HCT116 (cell line): ENCODE data around the gene MCF2L2. TPM values are rescaled to one million over a fixed set of nuclear protein-coding genes. Genes with fewer than 3 reads are reported as not detected.

Source experiments
- ATAC-seq: fragments of 200-7000 bp; cut with Tn5 transposase; 2 replicates; pipeline ENCODE4 v1.9.1; 2020; ENCODE audit warnings: mild to moderate bottlenecking, moderate library complexity
- BruUV-seq: library from RNA; stranded (reverse); fragments of 400-500 nt; replicated peaks from 2 replicates; lab custom pipeline; 2021; lab: Mats Ljungman, UMichigan
- CTCF ChIA-PET: fragments of 300-600 bp; sonication (Branson Sonifier 250); formaldehyde crosslinking; loops from one replicate; lab custom pipeline; 2021; ENCODE audit warnings: antibody characterized with exemption; lab: Charles Lee
- POLR2A ChIA-PET: fragments of 300-600, 350-600 bp; sonication (Branson Sonifier 250); formaldehyde crosslinking; loops from one replicate; lab custom pipeline; 2021; ENCODE audit warnings: antibody characterized with exemption; lab: Charles Lee
- RAD21 ChIA-PET, 2 experiments: fragments of 300-600 bp; sonication (Branson Sonifier 250); formaldehyde crosslinking; loops; one replicate each; lab custom pipeline; 2023; ENCODE audit warnings: low total read pairs in 2 of 2; ENCODE audit not compliant: uncharacterized antibody in 2 of 2, unreplicated experiment in 2 of 2, low non-redundant PET in 1 of 2; lab: Charles Lee
- DNase-seq: peaks from one replicate; pipeline ENCODE4 v3.0.0-alpha.2; 2010; ENCODE audit warnings: low read depth, low spot score
- H2AFZ ChIP-seq: fragments of 200-600 bp; shearing (Covaris generic), sonication (generic); 2 replicates; pipeline ENCODE4 v1.6.1; 2017; ENCODE audit warnings: low read depth, mixed run types, mixed read lengths, antibody characterized with exemption, low read length; ENCODE audit not compliant: poor library complexity, severe bottlenecking
- H3K27ac ChIP-seq: 2 replicates; pipeline ENCODE4 v1.5.1; 2012; ENCODE audit warnings: low read depth, low read length
- H3K27me3 ChIP-seq: fragments of 200-600 bp; sonication (generic); 2 replicates; pipeline ENCODE4 v1.6.1; 2016; ENCODE audit warnings: mixed run types, low read length, mixed read lengths; ENCODE audit not compliant: insufficient read depth
- H3K36me3 ChIP-seq, 2 experiments: fragments of 200-500 bp in 1 of 2; fragments of 200-600 bp in 1 of 2; sonication (Bioruptor generic) in 1 of 2; sonication (generic) in 1 of 2; 2 replicates each; pipeline versions ENCODE4 v1.5.1 to v1.6.1; 2014 to 2016; ENCODE audit warnings: low read length in 2 of 2, inconsistent platforms in 1 of 2, mixed read lengths in 1 of 2, mixed run types in 1 of 2; ENCODE audit not compliant: insufficient read depth in 2 of 2, control insufficient read depth in 1 of 2
- H3K4me1 ChIP-seq, 2 experiments: fragments of 200-600 bp in 1 of 2; sonication (generic) in 1 of 2; 2 replicates each; pipeline versions ENCODE4 v1.5.1 to v1.6.1; 2012 to 2017; ENCODE audit warnings: low read length in 2 of 2, inconsistent platforms in 1 of 2, mild to moderate bottlenecking in 1 of 2, mixed read lengths in 1 of 2, mixed run types in 1 of 2, moderate library complexity in 1 of 2; ENCODE audit not compliant: insufficient read depth in 2 of 2, control insufficient read depth in 1 of 2
- H3K4me2 ChIP-seq: fragments of 200-600 bp; sonication (generic); 2 replicates; pipeline ENCODE4 v1.6.1; 2017; ENCODE audit warnings: mixed run types, low read length, mixed read lengths
- H3K4me3 ChIP-seq, 2 experiments: fragments of 200-600 bp in 1 of 2; sonication (generic) in 1 of 2; replicated peaks in 1 of 2; 2 replicates each; pipeline ENCODE4 v1.5.1; 2011 to 2016; ENCODE audit warnings: low read length in 2 of 2, control low read depth in 1 of 2, low read depth in 1 of 2, mild to moderate bottlenecking in 1 of 2, mixed read lengths in 1 of 2, mixed run types in 1 of 2
- H3K79me2 ChIP-seq: fragments of 200-600 bp; sonication (generic); 2 replicates; pipeline ENCODE4 v1.6.1; 2017; ENCODE audit warnings: mild to moderate bottlenecking, mixed run types, low read length, moderate library complexity, mixed read lengths; ENCODE audit not compliant: insufficient read depth
- H3K9ac ChIP-seq: fragments of 200-600 bp; sonication (generic); 2 replicates; pipeline ENCODE4 v1.6.1; 2016; ENCODE audit warnings: low read length, mixed read lengths
- H3K9me2 ChIP-seq: fragments of 200-600 bp; sonication (generic), shearing (Covaris generic); 2 replicates; pipeline ENCODE4 v1.6.1; 2017; ENCODE audit warnings: mixed run types, mild to moderate bottlenecking, moderate library complexity; ENCODE audit not compliant: insufficient read depth
- H3K9me3 ChIP-seq, 2 experiments: fragments of 200-500 bp in 1 of 2; fragments of 200-600 bp in 1 of 2; sonication (Bioruptor generic) in 1 of 2; sonication (generic) in 1 of 2; 2 replicates each; pipeline ENCODE4 v1.6.1; 2014 to 2017; ENCODE audit warnings: low read length in 2 of 2, mixed read lengths in 2 of 2, inconsistent platforms in 1 of 2, low read depth in 1 of 2, mild to moderate bottlenecking in 1 of 2, mixed run types in 1 of 2, moderate library complexity in 1 of 2; ENCODE audit not compliant: control insufficient read depth in 1 of 2, insufficient read depth in 1 of 2
- H4K20me1 ChIP-seq: fragments of 200-600 bp; sonication (generic), shearing (Covaris generic); 2 replicates; pipeline ENCODE4 v1.6.1; 2017; ENCODE audit warnings: mixed run types, mild to moderate bottlenecking, moderate library complexity; ENCODE audit not compliant: insufficient read depth
- CBX3 ChIP-seq: IDR thresholded peaks from 2 replicates; pipeline ENCODE4 v1.6.1; 2012; ENCODE audit warnings: low read depth
- EGR1 ChIP-seq: IDR thresholded peaks from 2 replicates; pipeline ENCODE4 v1.6.1; 2012; ENCODE audit warnings: low read depth
- EZH2 ChIP-seq: fragments of 200-600 bp; sonication (generic); IDR thresholded peaks from 2 replicates; pipeline ENCODE4 v1.6.1; 2017; ENCODE audit warnings: antibody characterized with exemption, mixed run types
- MAX ChIP-seq: IDR thresholded peaks from 2 replicates; pipeline ENCODE4 v1.6.1; 2012
- POLR2A ChIP-seq: IDR thresholded peaks from 2 replicates; pipeline ENCODE4 v1.7.0; 2011; ENCODE audit warnings: borderline replicate concordance; ENCODE audit not compliant: insufficient read depth, insufficient read length; ENCODE audit errors: extremely low read depth
- RAD21 ChIP-seq: IDR thresholded peaks from 2 replicates; pipeline ENCODE4 v1.6.1; 2012; ENCODE audit warnings: low read depth, mild to moderate bottlenecking
- REST ChIP-seq: IDR thresholded peaks from 2 replicates; pipeline ENCODE4 v1.6.1; 2012; ENCODE audit warnings: low read depth
- SIN3A ChIP-seq: IDR thresholded peaks from 2 replicates; pipeline ENCODE4 v1.6.1; 2012; ENCODE audit warnings: low read depth
- SP1 ChIP-seq: IDR thresholded peaks from 2 replicates; pipeline ENCODE4 v1.6.1; 2012; ENCODE audit warnings: low read depth
- SRF ChIP-seq: IDR thresholded peaks from 2 replicates; pipeline ENCODE4 v1.6.1; 2012; ENCODE audit warnings: low read depth
- TCF7L2 ChIP-seq: IDR thresholded peaks from 2 replicates; pipeline ENCODE4 v1.7.0; 2011; ENCODE audit warnings: borderline replicate concordance, inconsistent platforms; ENCODE audit not compliant: insufficient read depth, insufficient read length; ENCODE audit errors: extremely low read depth
- YY1 ChIP-seq: IDR thresholded peaks from 2 replicates; pipeline ENCODE4 v1.6.1; 2011; ENCODE audit warnings: low read length, low read depth, moderate library complexity, mild to moderate bottlenecking; ENCODE audit not compliant: insufficient replicate concordance; ENCODE audit errors: extremely low read depth
- ZBTB33 ChIP-seq: IDR thresholded peaks from 2 replicates; pipeline ENCODE4 v1.6.1; 2011; ENCODE audit warnings: mild to moderate bottlenecking, low read length, moderate library complexity; ENCODE audit not compliant: insufficient replicate concordance; ENCODE audit errors: extremely low read depth
- ZFX ChIP-seq: fragments of 450-650 bp; IDR thresholded peaks from 2 replicates; pipeline ENCODE4 v1.6.1; 2017
- ZNF274 ChIP-seq: fragments of 200-500 bp; sonication (Bioruptor generic); IDR thresholded peaks from 2 replicates; pipeline ENCODE4 v1.6.1; 2014; ENCODE audit warnings: mild to moderate bottlenecking, low read depth, low read length, inconsistent platforms
- intact Hi-C: fragments of 100-400 bp; cut with micrococcal nuclease; formaldehyde crosslinking; loops from 2 replicates; pipeline ENCODE4 v1.10.0; 2022
- total RNA-seq: library from RNA; stranded (reverse); gene quantifications from one replicate; pipeline ENCODE4 v1.2.1, GENCODE V29; 2021; ENCODE audit not compliant: unreplicated experiment
- TF ChIP-seq, protein P1 (sequence below), 3 experiments: fragments of 200-600 bp in 1 of 3; sonication (generic) in 1 of 3; IDR thresholded peaks in 2 of 3; conservative IDR thresholded peaks in 1 of 3; 2 replicates each; pipeline ENCODE4 v1.5.1; 2012 to 2017; ENCODE audit warnings: low read depth in 2 of 3, low read length in 2 of 3, antibody characterized with exemption in 1 of 3, borderline replicate concordance in 1 of 3, control low read depth in 1 of 3, mild to moderate bottlenecking in 1 of 3, mixed read lengths in 1 of 3, mixed run types in 1 of 3, moderate library complexity in 1 of 3; ENCODE audit not compliant: insufficient read depth in 1 of 3

The MCF2L2 gene
- total RNA-seq, 1 experiment from 2014 or later, result 1.5 TPM

DNA sequence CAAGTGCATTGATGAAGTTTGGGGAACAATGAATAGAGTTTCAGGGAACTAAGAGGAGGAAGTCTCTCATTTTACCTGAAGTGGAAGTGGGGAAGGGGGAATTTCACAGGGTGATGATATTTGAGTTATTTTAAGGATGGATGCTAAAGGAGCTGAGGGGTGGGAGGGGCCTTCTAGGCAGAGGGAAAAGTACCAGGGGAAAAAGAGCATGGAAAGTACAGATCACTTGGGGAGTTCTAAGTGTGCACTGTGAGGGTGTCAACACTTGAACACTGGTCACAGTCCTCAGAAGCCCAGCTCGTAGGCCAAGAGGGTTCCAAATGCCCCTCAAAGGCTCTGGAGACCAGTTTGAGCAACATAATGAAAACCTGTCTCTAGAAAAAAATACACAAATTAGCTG lies 284.1 kb downstream of the MCF2L2 start:
- no TSS peak for BruUV-seq
- Histone ChIP-seq H3K79me2 (no peaks in the 10 kb centered on the region), H3K4me3 (no peak overlapping the region), H3K27me3 (no peaks in the 10 kb centered on the region), H3K27ac (no peak overlapping the region), H2AFZ (no peak overlapping the region), H3K9ac (no peak overlapping the region), H3K4me2 (no peak overlapping the region), H3K9me3 (no peaks in the 10 kb centered on the region), H3K36me3 (no peaks in the 10 kb centered on the region), H4K20me1 (no peaks in the 10 kb centered on the region), H3K9me2 (no peaks in the 10 kb centered on the region), H3K4me1 (no peaks in the 10 kb centered on the region)
- ChIA-PET POLR2A (no interaction called here), RAD21 (no interaction called here), CTCF (no interaction called here)
- DNase-seq (no peak), ATAC-seq (no peak)
- intact Hi-C loops, result no loop called here
- no peak for TF ChIP-seq ZNF274
- no peak for TF ChIP-seq SP1
- no peak for TF ChIP-seq YY1
- no peak for TF ChIP-seq POLR2A
- no peak for TF ChIP-seq REST
- TF ChIP-seq SRF, result no peak
- TF ChIP-seq ZBTB33, result no peak
- TF ChIP-seq, protein P1, sequence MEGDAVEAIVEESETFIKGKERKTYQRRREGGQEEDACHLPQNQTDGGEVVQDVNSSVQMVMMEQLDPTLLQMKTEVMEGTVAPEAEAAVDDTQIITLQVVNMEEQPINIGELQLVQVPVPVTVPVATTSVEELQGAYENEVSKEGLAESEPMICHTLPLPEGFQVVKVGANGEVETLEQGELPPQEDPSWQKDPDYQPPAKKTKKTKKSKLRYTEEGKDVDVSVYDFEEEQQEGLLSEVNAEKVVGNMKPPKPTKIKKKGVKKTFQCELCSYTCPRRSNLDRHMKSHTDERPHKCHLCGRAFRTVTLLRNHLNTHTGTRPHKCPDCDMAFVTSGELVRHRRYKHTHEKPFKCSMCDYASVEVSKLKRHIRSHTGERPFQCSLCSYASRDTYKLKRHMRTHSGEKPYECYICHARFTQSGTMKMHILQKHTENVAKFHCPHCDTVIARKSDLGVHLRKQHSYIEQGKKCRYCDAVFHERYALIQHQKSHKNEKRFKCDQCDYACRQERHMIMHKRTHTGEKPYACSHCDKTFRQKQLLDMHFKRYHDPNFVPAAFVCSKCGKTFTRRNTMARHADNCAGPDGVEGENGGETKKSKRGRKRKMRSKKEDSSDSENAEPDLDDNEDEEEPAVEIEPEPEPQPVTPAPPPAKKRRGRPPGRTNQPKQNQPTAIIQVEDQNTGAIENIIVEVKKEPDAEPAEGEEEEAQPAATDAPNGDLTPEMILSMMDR (IDR thresholded peaks at IDR 0.05 in 2 of 3, conservative IDR thresholded peaks at IDR 0.05 in 1 of 3; ENCODE audit: borderline replicate concordance in 1 of 3, insufficient read depth in 1 of 3, low read depth in 2 of 3, low read length in 2 of 3), result no peak
- TF ChIP-seq SIN3A, result no peak
- no peak for TF ChIP-seq EZH2
- TF ChIP-seq ZFX, result no peak
- no peak for TF ChIP-seq MAX
- TF ChIP-seq EGR1, result no peak
- TF ChIP-seq TCF7L2, result no peak
- no peak for TF ChIP-seq RAD21
- no peak for TF ChIP-seq CBX3
